SK-N-SH (cell line): ENCODE data around the gene DSCAM. TPM values are rescaled to one million over a fixed set of nuclear protein-coding genes. Genes with fewer than 3 reads are reported as not detected.

Experiments used
- CTCF ChIA-PET: fragments of 300-600, 350-600 bp; formaldehyde crosslinking; extraction: SDS; loops from one replicate; lab custom pipeline; 2021; lab: Yijun Ruan, JAX
- POLR2A ChIA-PET: fragments of 350-600 bp; sonication (Branson Sonifier 250); formaldehyde crosslinking; extraction: SDS; loops from one replicate; lab custom pipeline; 2020; ENCODE audit warnings: antibody characterized with exemption, inconsistent platforms; lab: Yijun Ruan, JAX
- DNase-seq: peaks from one replicate; pipeline ENCODE4 v3.0.0; 2012
- H2AFZ ChIP-seq: fragments of 200-600 bp; sonication (generic); 2 replicates; pipeline ENCODE4 v1.8.1; 2016; ENCODE audit warnings: antibody characterized with exemption, mild to moderate bottlenecking, low read depth
- H3F3A ChIP-seq: fragments of 200-600 bp; sonication (generic); replicated peaks from 2 replicates; pipeline ENCODE3; 2016; ENCODE audit warnings: antibody characterized with exemption, mild to moderate bottlenecking; ENCODE audit not compliant: insufficient read depth
- H3K27ac ChIP-seq, 2 experiments: fragments of 200-500 bp in 1 of 2; fragments of 200-600 bp in 1 of 2; sonication (Bioruptor generic) in 1 of 2; sonication (generic), shearing (Covaris generic) in 1 of 2; 2 replicates each; pipeline versions ENCODE4 v1.5.1 to v1.6.1; 2014 to 2016; ENCODE audit warnings: low read depth in 2 of 2, inconsistent platforms in 1 of 2, low read length in 1 of 2, mild to moderate bottlenecking in 1 of 2, mixed read lengths in 1 of 2
- H3K27me3 ChIP-seq: fragments of 200-600 bp; sonication (generic), shearing (Covaris generic); 2 replicates; pipeline ENCODE4 v1.6.1; 2016; ENCODE audit warnings: mixed run types; ENCODE audit not compliant: insufficient read depth
- H3K36me3 ChIP-seq, 2 experiments: fragments of 200-500 bp in 1 of 2; fragments of 200-600 bp in 1 of 2; sonication (Bioruptor generic) in 1 of 2; sonication (generic) in 1 of 2; replicated peaks in 1 of 2; 2 replicates each; pipeline versions ENCODE3 to v1.5.1; 2014 to 2016; ENCODE audit warnings: low read length in 1 of 2, mild to moderate bottlenecking in 1 of 2; ENCODE audit not compliant: insufficient read depth in 2 of 2, control insufficient read depth in 1 of 2
- H3K4me1 ChIP-seq, 2 experiments: fragments of 200-500 bp in 1 of 2; fragments of 200-600 bp in 1 of 2; sonication (Bioruptor generic) in 1 of 2; sonication (generic), shearing (Covaris generic) in 1 of 2; 2 replicates each; pipeline versions ENCODE4 v1.5.1 to v1.6.1; 2014 to 2016; ENCODE audit warnings: low read depth in 1 of 2, low read length in 1 of 2, mixed run types in 1 of 2; ENCODE audit not compliant: insufficient read depth in 2 of 2, control insufficient read depth in 1 of 2
- H3K4me2 ChIP-seq: fragments of 200-600 bp; sonication (generic), shearing (Covaris generic); 2 replicates; pipeline ENCODE4 v1.6.1; 2017; ENCODE audit warnings: mixed run types
- H3K4me3 ChIP-seq, 2 experiments: fragments of 200-500 bp in 1 of 2; fragments of 200-600 bp in 1 of 2; sonication (Bioruptor generic) in 1 of 2; sonication (generic), shearing (Covaris generic) in 1 of 2; 2 replicates each; pipeline versions ENCODE4 v1.5.1 to v1.8.1; 2014 to 2016; ENCODE audit warnings: low read depth in 2 of 2, inconsistent platforms in 1 of 2, low read length in 1 of 2, mild to moderate bottlenecking in 1 of 2, mixed read lengths in 1 of 2, moderate library complexity in 1 of 2
- H3K79me2 ChIP-seq: fragments of 200-600 bp; sonication (generic); 2 replicates; pipeline ENCODE4 v1.8.1; 2017; ENCODE audit warnings: mild to moderate bottlenecking; ENCODE audit not compliant: insufficient read depth
- H3K9ac ChIP-seq: fragments of 200-600 bp; sonication (generic); 2 replicates; pipeline ENCODE4 v1.6.1; 2017; ENCODE audit warnings: mixed run types
- H3K9me2 ChIP-seq: fragments of 200-600 bp; sonication (generic); 2 replicates; pipeline ENCODE4 v1.6.1; 2017; ENCODE audit warnings: mixed run types
- H3K9me3 ChIP-seq: fragments of 200-600 bp; sonication (generic); 2 replicates; pipeline ENCODE4 v1.6.1; 2017; ENCODE audit warnings: mixed run types, mild to moderate bottlenecking, moderate library complexity
- H4K20me1 ChIP-seq: fragments of 200-600 bp; sonication (generic); 2 replicates; pipeline ENCODE4 v1.6.1; 2017; ENCODE audit warnings: mild to moderate bottlenecking, mixed run types; ENCODE audit not compliant: insufficient read depth
- FOSL2 ChIP-seq: IDR thresholded peaks from 2 replicates; pipeline ENCODE4 v1.4.0; 2012; ENCODE audit warnings: low read depth, mild to moderate bottlenecking, moderate library complexity, borderline replicate concordance
- FOXJ3 ChIP-seq: sonication (generic); formaldehyde crosslinking; IDR thresholded peaks from 2 replicates; pipeline ENCODE4 v1.5.1; 2020; ENCODE audit warnings: mild to moderate bottlenecking, missing genetic modification reagents
- GATA2 ChIP-seq: sonication (generic); formaldehyde crosslinking; IDR thresholded peaks from 2 replicates; pipeline ENCODE4 v1.5.0; 2020; ENCODE audit warnings: mild to moderate bottlenecking, missing genetic modification reagents
- JUND ChIP-seq: IDR thresholded peaks from 2 replicates; pipeline ENCODE4 v1.4.0; 2012
- MEF2A ChIP-seq: IDR thresholded peaks from 2 replicates; pipeline ENCODE4 v1.4.0; 2012; ENCODE audit warnings: low read depth, borderline replicate concordance
- MXI1 ChIP-seq: IDR thresholded peaks from 2 replicates; pipeline ENCODE4 v1.6.1; 2012; ENCODE audit warnings: mild to moderate bottlenecking, low read depth, low read length, improper control_type of control experiment
- NFIC ChIP-seq: IDR thresholded peaks from 2 replicates; pipeline ENCODE4 v1.4.0; 2012; ENCODE audit warnings: borderline replicate concordance
- POLR2AphosphoS5 ChIP-seq: IDR thresholded peaks from 2 replicates; pipeline ENCODE4 v1.6.1; 2012; ENCODE audit warnings: low read depth, low read length
- RFX5 ChIP-seq: IDR thresholded peaks from 2 replicates; pipeline ENCODE4 v1.6.1; 2012; ENCODE audit warnings: mild to moderate bottlenecking, improper control_type of control experiment, low read length
- SIN3A ChIP-seq: IDR thresholded peaks from 2 replicates; pipeline ENCODE4 v1.6.1; 2012; ENCODE audit warnings: low read depth, mild to moderate bottlenecking, low read length, moderate library complexity, borderline replicate concordance
- SMC3 ChIP-seq: IDR thresholded peaks from 2 replicates; pipeline ENCODE4 v1.6.1; 2012; ENCODE audit warnings: low read depth, low read length, improper control_type of control experiment
- WGBS: methylation state at CpG from one replicate; pipeline ENCODE4 v1.1.6; 2017; ENCODE audit warnings: low lambda C conversion rate; 5-methylcytosine and 5-hydroxymethylcytosine counted together
- polyA plus RNA-seq, 3 experiments: library from polyadenylated mRNA; depleted of rRNA; stranded (reverse); fragments of >200 nt; gene quantifications; 2 replicates each; pipeline ENCODE4 v1.2.3, GENCODE V29; 2012
- TF ChIP-seq, protein P1 (sequence below): IDR thresholded peaks from 2 replicates; pipeline ENCODE4 v1.4.0; 2012; ENCODE audit warnings: low read depth, borderline replicate concordance
- TF ChIP-seq, protein P2 (sequence below): fragments of 150-350 bp; IDR thresholded peaks from 2 replicates; pipeline ENCODE4 v1.6.1; 2016; ENCODE audit warnings: mild to moderate bottlenecking, low read depth, low read length
- TF ChIP-seq, protein P3 (sequence below): IDR thresholded peaks from 2 replicates; pipeline ENCODE4 v1.6.1; 2012; ENCODE audit warnings: mild to moderate bottlenecking, low read depth, low read length, moderate library complexity
- TF ChIP-seq, protein P4 (sequence below): fragments of 150-350 bp; IDR thresholded peaks from 2 replicates; pipeline ENCODE4 v1.6.1; 2017; ENCODE audit warnings: antibody characterized with exemption, low read length, low read depth, borderline replicate concordance

Gene DSCAM
- polyA plus RNA-seq, 1 of the 3 experiments (the other 2 are of a cell fraction) = not detected

DNA sequence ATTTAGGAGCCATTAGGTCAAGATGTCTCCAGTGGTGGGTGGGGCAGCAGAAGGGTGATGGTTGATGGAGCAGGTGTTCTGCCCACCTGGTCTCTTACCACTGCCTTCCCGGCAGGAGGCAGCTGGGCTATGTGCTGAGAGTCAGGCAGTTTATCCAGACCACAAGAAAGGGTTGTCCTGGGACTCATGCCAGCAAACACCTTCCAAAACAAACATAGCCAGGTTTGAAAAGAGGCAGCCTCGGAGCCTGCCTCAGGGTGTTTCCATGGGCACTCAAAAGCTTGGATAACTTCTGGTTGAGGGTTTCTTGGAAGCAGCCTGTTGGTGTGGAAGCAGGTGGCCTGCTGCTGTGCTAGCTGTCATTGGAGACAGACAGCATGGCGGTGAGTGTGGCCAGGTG is 792.6 kb downstream of the DSCAM start:
- TF ChIP-seq JUND = no peak
- no peak for TF ChIP-seq MEF2A
- TF ChIP-seq SIN3A = no peak
- TF ChIP-seq, protein P1, sequence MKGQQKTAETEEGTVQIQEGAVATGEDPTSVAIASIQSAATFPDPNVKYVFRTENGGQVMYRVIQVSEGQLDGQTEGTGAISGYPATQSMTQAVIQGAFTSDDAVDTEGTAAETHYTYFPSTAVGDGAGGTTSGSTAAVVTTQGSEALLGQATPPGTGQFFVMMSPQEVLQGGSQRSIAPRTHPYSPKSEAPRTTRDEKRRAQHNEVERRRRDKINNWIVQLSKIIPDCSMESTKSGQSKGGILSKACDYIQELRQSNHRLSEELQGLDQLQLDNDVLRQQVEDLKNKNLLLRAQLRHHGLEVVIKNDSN = no peak
- no peak for TF ChIP-seq SMC3
- TF ChIP-seq, protein P2, sequence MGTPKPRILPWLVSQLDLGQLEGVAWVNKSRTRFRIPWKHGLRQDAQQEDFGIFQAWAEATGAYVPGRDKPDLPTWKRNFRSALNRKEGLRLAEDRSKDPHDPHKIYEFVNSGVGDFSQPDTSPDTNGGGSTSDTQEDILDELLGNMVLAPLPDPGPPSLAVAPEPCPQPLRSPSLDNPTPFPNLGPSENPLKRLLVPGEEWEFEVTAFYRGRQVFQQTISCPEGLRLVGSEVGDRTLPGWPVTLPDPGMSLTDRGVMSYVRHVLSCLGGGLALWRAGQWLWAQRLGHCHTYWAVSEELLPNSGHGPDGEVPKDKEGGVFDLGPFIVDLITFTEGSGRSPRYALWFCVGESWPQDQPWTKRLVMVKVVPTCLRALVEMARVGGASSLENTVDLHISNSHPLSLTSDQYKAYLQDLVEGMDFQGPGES = no peak
- TF ChIP-seq FOXJ3 (CRISPR knock-in tag) = no peak
- no peak for TF ChIP-seq POLR2AphosphoS5
- TF ChIP-seq, protein P3, sequence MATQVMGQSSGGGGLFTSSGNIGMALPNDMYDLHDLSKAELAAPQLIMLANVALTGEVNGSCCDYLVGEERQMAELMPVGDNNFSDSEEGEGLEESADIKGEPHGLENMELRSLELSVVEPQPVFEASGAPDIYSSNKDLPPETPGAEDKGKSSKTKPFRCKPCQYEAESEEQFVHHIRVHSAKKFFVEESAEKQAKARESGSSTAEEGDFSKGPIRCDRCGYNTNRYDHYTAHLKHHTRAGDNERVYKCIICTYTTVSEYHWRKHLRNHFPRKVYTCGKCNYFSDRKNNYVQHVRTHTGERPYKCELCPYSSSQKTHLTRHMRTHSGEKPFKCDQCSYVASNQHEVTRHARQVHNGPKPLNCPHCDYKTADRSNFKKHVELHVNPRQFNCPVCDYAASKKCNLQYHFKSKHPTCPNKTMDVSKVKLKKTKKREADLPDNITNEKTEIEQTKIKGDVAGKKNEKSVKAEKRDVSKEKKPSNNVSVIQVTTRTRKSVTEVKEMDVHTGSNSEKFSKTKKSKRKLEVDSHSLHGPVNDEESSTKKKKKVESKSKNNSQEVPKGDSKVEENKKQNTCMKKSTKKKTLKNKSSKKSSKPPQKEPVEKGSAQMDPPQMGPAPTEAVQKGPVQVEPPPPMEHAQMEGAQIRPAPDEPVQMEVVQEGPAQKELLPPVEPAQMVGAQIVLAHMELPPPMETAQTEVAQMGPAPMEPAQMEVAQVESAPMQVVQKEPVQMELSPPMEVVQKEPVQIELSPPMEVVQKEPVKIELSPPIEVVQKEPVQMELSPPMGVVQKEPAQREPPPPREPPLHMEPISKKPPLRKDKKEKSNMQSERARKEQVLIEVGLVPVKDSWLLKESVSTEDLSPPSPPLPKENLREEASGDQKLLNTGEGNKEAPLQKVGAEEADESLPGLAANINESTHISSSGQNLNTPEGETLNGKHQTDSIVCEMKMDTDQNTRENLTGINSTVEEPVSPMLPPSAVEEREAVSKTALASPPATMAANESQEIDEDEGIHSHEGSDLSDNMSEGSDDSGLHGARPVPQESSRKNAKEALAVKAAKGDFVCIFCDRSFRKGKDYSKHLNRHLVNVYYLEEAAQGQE = no peak
- TF ChIP-seq RFX5 = no peak
- TF ChIP-seq GATA2 (CRISPR knock-in tag) = no peak
- no peak for TF ChIP-seq FOSL2
- TF ChIP-seq, protein P4, sequence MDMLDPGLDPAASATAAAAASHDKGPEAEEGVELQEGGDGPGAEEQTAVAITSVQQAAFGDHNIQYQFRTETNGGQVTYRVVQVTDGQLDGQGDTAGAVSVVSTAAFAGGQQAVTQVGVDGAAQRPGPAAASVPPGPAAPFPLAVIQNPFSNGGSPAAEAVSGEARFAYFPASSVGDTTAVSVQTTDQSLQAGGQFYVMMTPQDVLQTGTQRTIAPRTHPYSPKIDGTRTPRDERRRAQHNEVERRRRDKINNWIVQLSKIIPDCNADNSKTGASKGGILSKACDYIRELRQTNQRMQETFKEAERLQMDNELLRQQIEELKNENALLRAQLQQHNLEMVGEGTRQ = no peak
- no peak for TF ChIP-seq NFIC
- no peak for TF ChIP-seq MXI1
- CTCF ChIA-PET = no interaction called here
- Histone ChIP-seq H3K9ac (no peak overlapping the region), H3K27ac (no peak overlapping the region), H3K79me2 (no peaks in the 10 kb centered on the region), H3K4me2 (no peak overlapping the region), H3K36me3 (no peaks in the 10 kb centered on the region), H3F3A (no peaks in the 10 kb centered on the region), H2AFZ (no peak overlapping the region), H4K20me1 (no peaks in the 10 kb centered on the region), H3K4me1 (peaks cover 0 to 17% of the 10 kb centered on the region in 2 experiments; a peak in 1 of 4 replicates), H3K9me2 (no peaks in the 10 kb centered on the region), H3K9me3 (no peaks in the 10 kb centered on the region), H3K4me3 (no peak overlapping the region), H3K27me3 (no peaks in the 10 kb centered on the region)
- DNase-seq = no peak
- 13% methylated on average over 2 of the region's 3 CpGs for WGBS
- POLR2A ChIA-PET = no interaction called here
